PC-9 (cell line): ENCODE data around the gene CDCA5. TPM values are rescaled to one million over a fixed set of nuclear protein-coding genes. Genes with fewer than 3 reads are reported as not detected.
A peak's percentile ranks its signal among the peaks of the same experiment; 100 is the strongest.

Experiments
- BruUV-seq: library from RNA; stranded (reverse); fragments of 400-500 nt; replicated peaks from 2 replicates; lab custom pipeline; 2021; lab: Mats Ljungman, UMichigan
- CTCF ChIA-PET: fragments of 300-600 bp; sonication (Branson Sonifier 250); formaldehyde crosslinking; loops from one replicate; lab custom pipeline; 2022; ENCODE audit warnings: antibody characterized with exemption; lab: Charles Lee
- POLR2A ChIA-PET: fragments of 300-600 bp; sonication (Branson Sonifier 250); formaldehyde crosslinking; loops from one replicate; lab custom pipeline; 2022; ENCODE audit warnings: antibody characterized with exemption; ENCODE audit not compliant: unreplicated experiment; lab: Charles Lee
- DNase-seq, 2 experiments: peaks; one replicate each; pipeline versions ENCODE4 v3.0.0 to v3.0.0-alpha.2; 2015 to 2022; ENCODE audit warnings: mixed read lengths in 1 of 2
- H2AFZ ChIP-seq: fragments of 200-600 bp; sonication (generic); 2 replicates; pipeline ENCODE4 v1.8.1; 2017; ENCODE audit warnings: antibody characterized with exemption
- H3F3A ChIP-seq: fragments of 200-600 bp; sonication (generic); 2 replicates; pipeline ENCODE4 v1.8.1; 2017; ENCODE audit warnings: antibody characterized with exemption, mild to moderate bottlenecking, low read depth; ENCODE audit not compliant: insufficient read depth
- H3K27ac ChIP-seq: fragments of 200-600 bp; sonication (generic); 2 replicates; pipeline ENCODE4 v1.6.1; 2016; ENCODE audit warnings: mixed run types
- H3K27me3 ChIP-seq: fragments of 200-600 bp; sonication (generic); 2 replicates; pipeline ENCODE4 v1.6.1; 2016; ENCODE audit warnings: low read depth, mixed run types; ENCODE audit not compliant: insufficient read depth
- H3K36me3 ChIP-seq: fragments of 200-600 bp; sonication (generic); 2 replicates; pipeline ENCODE4 v1.6.1; 2016; ENCODE audit warnings: low read depth, mixed run types
- H3K4me1 ChIP-seq: fragments of 200-600 bp; sonication (generic); replicated peaks from 2 replicates; pipeline ENCODE4 v1.6.1; 2016; ENCODE audit warnings: mixed run types; ENCODE audit not compliant: insufficient read depth
- H3K4me2 ChIP-seq: fragments of 200-600 bp; sonication (generic); 2 replicates; pipeline ENCODE4 v1.6.1; 2017; ENCODE audit warnings: mixed run types
- H3K4me3 ChIP-seq: fragments of 200-600 bp; sonication (generic); 2 replicates; pipeline ENCODE4 v1.6.1; 2016; ENCODE audit warnings: mixed run types
- H3K79me2 ChIP-seq: fragments of 200-600 bp; sonication (generic); 2 replicates; pipeline ENCODE4 v1.6.1; 2017; ENCODE audit warnings: low read depth, mixed run types
- H3K9me2 ChIP-seq: fragments of 200-600 bp; sonication (generic); 2 replicates; pipeline ENCODE4 v1.8.1; 2017; ENCODE audit warnings: mild to moderate bottlenecking; ENCODE audit not compliant: insufficient read depth
- H3K9me3 ChIP-seq: fragments of 200-600 bp; sonication (generic); 2 replicates; pipeline ENCODE4 v1.8.1; 2016; ENCODE audit warnings: low read depth; ENCODE audit not compliant: insufficient read depth
- H4K20me1 ChIP-seq: fragments of 200-600 bp; sonication (generic); 2 replicates; pipeline ENCODE4 v1.8.1; 2017; ENCODE audit not compliant: insufficient read depth
- EZH2 ChIP-seq: fragments of 200-600 bp; sonication (generic); IDR thresholded peaks from 2 replicates; pipeline ENCODE4 v1.8.0; 2017; ENCODE audit warnings: antibody characterized with exemption, low read depth
- intact Hi-C: fragments of 100-400 bp; cut with micrococcal nuclease; formaldehyde crosslinking; loops from one replicate; pipeline ENCODE4 v1.10.0; 2022; ENCODE audit not compliant: unreplicated experiment
- total RNA-seq: library from RNA; stranded (reverse); gene quantifications from 2 replicates; pipeline ENCODE4 v1.2.3, GENCODE V29; 2021
- TF ChIP-seq, protein P1 (sequence below): fragments of 200-600 bp; sonication (generic); conservative IDR thresholded peaks from 2 replicates; pipeline ENCODE4 v1.6.1; 2017; ENCODE audit warnings: mixed run types, antibody characterized with exemption, mild to moderate bottlenecking, moderate library complexity

Gene CDCA5
- total RNA-seq, 1 experiment from 2014 or later: 86.4 TPM

GRCh38 chr11:65065851-65066250 lies 18.0 kb downstream of the CDCA5 start:
- intact Hi-C loops: no loop called here
- no peaks in the 10 kb centered on the region for H3K9me2 ChIP-seq
- H3K4me2 ChIP-seq: no peak overlapping the region
- H3K9me3 ChIP-seq: no peaks in the 10 kb centered on the region
- H2AFZ ChIP-seq: no peak overlapping the region
- H3K27me3 ChIP-seq: no peaks in the 10 kb centered on the region
- BruUV-seq: no TSS peak
- H3K4me1 ChIP-seq: no peaks in the 10 kb centered on the region
- H3F3A ChIP-seq: no peaks in the 10 kb centered on the region
- H3K27ac ChIP-seq: no peak overlapping the region
- H3K4me3 ChIP-seq: no peak overlapping the region
- no peaks in the 10 kb centered on the region for H4K20me1 ChIP-seq
- TF ChIP-seq, protein P1, sequence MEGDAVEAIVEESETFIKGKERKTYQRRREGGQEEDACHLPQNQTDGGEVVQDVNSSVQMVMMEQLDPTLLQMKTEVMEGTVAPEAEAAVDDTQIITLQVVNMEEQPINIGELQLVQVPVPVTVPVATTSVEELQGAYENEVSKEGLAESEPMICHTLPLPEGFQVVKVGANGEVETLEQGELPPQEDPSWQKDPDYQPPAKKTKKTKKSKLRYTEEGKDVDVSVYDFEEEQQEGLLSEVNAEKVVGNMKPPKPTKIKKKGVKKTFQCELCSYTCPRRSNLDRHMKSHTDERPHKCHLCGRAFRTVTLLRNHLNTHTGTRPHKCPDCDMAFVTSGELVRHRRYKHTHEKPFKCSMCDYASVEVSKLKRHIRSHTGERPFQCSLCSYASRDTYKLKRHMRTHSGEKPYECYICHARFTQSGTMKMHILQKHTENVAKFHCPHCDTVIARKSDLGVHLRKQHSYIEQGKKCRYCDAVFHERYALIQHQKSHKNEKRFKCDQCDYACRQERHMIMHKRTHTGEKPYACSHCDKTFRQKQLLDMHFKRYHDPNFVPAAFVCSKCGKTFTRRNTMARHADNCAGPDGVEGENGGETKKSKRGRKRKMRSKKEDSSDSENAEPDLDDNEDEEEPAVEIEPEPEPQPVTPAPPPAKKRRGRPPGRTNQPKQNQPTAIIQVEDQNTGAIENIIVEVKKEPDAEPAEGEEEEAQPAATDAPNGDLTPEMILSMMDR: no peak
- TF ChIP-seq EZH2: no peak
- ChIA-PET POLR2A (no interaction called here), CTCF (no interaction called here)
- DNase-seq: peak in 1 of 2 experiments; percentile 1
- no peaks in the 10 kb centered on the region for H3K79me2 ChIP-seq
- H3K36me3 ChIP-seq: no peaks in the 10 kb centered on the region

DNA sequence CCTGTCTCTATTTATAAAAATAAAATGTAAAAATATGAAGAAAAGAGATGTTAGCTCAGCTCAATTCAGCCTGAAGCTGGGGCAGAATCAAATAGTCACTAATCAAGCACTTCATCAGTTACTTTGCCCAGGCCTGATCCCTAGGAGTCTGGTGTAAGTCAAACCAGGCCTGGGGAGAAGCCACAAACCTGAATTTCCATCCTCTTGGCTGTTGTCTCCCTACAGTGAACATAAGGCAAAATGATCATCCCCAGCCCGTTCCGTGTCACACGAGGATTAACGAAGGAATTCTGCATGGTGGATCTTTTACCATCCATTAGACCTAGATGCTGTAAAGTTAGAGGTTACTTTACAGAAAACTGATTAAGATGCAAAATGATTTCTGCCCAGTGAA lies 19.0 kb downstream of the CDCA5 start:
- Histone ChIP-seq H3K79me2 (no peaks in the 10 kb centered on the region), H2AFZ (no peak overlapping the region), H3K4me1 (no peaks in the 10 kb centered on the region), H3K4me3 (no peak overlapping the region), H4K20me1 (no peaks in the 10 kb centered on the region), H3K27me3 (no peaks in the 10 kb centered on the region), H3F3A (no peaks in the 10 kb centered on the region), H3K9me3 (no peaks in the 10 kb centered on the region), H3K27ac (no peak overlapping the region), H3K36me3 (no peaks in the 10 kb centered on the region), H3K9me2 (no peaks in the 10 kb centered on the region), H3K4me2 (no peak overlapping the region)
- no TSS peak for BruUV-seq
- intact Hi-C loops: no loop called here
- no peak for DNase-seq
- no peak for TF ChIP-seq EZH2
- TF ChIP-seq, protein P1: no peak
- ChIA-PET CTCF (interaction anchor here (0.7 kb wide), 2 partner anchors 380 to 558 kb away, joined by 11 to 19 read pairs; no protein-coding TSS in a partner anchor), POLR2A (no interaction called here)

DNA sequence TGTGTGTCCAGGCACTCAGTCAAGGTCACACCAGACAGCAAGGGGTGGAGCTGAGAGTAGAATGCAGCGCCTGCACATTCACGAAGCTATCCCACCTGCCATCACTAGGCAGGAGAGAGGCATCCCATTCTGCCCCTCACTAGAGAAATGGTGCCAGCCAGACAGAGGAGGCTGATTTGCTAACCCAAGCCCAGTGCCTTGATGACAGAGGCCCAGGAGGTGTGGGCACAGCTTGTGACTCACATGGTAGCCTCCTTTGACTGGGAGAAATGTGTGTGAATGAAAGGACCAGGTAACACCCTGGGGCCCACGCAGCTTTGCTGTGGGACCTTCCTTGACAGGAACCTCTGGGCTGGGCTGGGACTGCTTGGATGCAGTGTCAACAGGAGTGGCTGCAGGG lies 20.3 kb downstream of the CDCA5 start:
- POLR2A ChIA-PET: no interaction called here
- Histone ChIP-seq H4K20me1 (no peaks in the 10 kb centered on the region), H3K27ac (no peak overlapping the region), H3K27me3 (no peaks in the 10 kb centered on the region), H3K9me2 (no peaks in the 10 kb centered on the region), H3K36me3 (no peaks in the 10 kb centered on the region), H2AFZ (no peak overlapping the region), H3K4me2 (no peak overlapping the region), H3K4me1 (no peaks in the 10 kb centered on the region), H3K79me2 (no peaks in the 10 kb centered on the region), H3F3A (no peaks in the 10 kb centered on the region), H3K9me3 (no peaks in the 10 kb centered on the region), H3K4me3 (no peak overlapping the region)
- intact Hi-C loops: no loop called here
- DNase-seq: peak in 1 of 2 experiments; percentile 18
- TF ChIP-seq, protein P1: no peak
- no peak for TF ChIP-seq EZH2
- BruUV-seq: no TSS peak
- CTCF ChIA-PET: no interaction called here
